Measurements from ENCODE around the gene SPRR5.

SPRR5 gene

DNA sequence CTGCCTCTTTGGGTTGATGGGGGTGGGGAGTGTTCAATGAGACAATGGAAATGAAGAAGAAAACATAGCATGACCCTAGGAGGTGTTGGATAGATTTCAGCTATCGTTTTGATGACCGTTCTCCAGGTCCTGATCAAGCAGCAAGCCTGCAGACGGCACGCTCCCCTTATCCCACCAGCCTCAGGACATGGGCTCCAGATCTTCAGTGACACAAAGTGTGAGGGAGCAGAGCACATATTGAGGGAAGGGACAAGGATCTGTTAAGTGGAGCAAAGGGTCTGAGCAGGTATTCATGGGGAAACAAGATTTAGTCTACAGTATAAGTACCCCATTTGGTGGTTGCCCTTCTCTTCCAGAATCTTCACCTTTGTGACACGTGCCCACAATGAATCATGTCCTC is 4.7 kb downstream of the SPRR5 start:
- DNase-seq: no peak

- DNase-seq: no peak
Measured at GRCh38 chr1:152953761-152954160, 6.8 kb downstream of the SPRR5 start.

DNA sequence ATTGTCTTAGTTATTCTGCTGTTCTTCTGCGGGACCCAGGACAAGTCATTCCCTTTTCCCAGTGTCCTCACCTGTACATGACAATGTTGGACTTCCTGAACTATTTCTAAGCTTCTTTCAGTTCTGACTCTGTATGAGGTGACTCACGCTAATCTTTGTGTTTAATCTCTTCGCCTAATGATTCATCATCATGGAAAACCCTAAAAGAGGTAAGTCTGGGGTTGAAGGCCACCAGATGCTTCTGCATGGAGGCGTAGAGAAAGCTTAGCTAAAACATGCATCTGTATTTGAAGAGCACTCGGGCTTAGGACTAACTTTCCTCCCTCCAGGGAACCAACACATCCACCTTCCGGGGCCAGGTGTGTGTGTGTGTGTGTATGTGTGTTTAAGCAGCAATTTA is 7.4 kb downstream of the SPRR5 start:
- no peak for DNase-seq

DNA sequence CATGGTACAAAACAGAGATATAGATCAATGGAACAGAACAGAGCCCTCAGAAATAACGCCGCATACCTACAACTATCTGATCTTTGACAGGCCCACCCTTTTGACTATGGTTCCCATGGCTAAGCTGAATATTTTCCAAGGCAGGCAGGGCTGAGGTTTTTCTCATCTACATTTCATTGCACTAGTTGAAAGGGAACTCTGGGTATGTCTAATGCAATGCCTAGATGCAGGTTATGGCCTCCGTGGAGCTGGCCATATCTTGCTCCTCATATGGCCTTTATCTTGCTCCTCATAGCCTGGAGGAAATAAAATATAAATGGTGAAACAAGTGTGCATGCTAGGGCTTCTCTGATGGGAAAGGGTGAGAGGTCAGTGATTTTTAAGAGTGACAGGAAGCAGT is 10.6 kb downstream of the SPRR5 start:
- no peak for DNase-seq

- no peak for DNase-seq
Measured at GRCh38 chr1:152959273-152959672, 12.3 kb downstream of the SPRR5 start.

GRCh38 chr1:152959801-152960451 is 12.9 kb downstream of the SPRR5 start:
- no peak for DNase-seq

DNA sequence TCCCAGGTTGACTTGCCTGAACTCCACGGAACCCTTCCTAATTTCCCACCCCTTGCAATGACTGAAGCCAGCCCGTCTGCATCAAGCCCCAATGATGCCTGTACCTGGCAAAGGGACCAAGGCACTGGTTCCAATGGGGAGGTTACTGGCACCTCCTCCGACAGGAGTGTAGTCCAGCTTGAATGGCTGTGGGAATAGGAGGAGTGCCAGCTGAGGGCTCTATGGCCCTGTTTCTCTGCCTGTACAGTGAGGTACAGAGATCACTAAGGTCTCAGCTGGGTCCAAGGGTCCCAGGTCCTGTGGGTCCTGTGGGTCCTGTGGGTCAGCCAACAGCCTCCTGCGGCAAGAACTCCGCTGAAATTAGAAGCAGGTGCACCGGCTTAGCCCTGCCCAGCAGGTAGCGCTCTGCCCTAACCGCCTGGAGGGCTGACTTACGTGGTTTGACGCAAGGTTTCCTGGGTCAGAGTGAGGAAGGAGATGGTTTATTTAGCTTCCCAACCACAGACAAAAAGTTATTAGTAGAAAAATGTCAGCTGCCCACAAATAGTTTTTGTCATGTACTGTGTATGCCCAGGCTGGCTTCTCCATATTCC is 13.5 kb downstream of the SPRR5 start:
- DNase-seq: no peak

GRCh38 chr1:152961226-152961891 is 14.4 kb downstream of the SPRR5 start:
- DNase-seq: no peak

GRCh38 chr1:152962876-152963415 is 15.9 kb downstream of the SPRR5 start:
- no peak for DNase-seq

DNA sequence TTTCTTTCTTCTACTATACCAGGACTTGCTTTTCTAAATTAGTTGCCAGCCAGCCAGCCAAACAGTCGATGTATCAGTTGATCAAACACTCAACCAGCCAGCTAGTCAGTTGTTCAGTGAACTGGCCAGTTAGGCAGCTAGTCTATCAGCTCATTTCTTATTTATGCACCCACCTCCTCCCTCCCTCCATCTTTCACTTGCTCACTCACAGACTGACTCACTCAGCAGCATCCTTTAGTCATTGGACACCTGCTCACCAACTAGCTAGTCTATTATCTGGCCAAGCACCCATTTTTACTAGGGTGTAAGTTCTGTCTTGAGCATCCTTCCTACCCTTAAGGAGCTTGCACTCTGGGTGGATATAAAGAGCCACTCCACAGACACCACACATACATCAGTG is 17.5 kb downstream of the SPRR5 start:
- no peak for DNase-seq

GRCh38 chr1:152965853-152966252 is 18.8 kb downstream of the SPRR5 start:
- DNase-seq: no peak

DNA sequence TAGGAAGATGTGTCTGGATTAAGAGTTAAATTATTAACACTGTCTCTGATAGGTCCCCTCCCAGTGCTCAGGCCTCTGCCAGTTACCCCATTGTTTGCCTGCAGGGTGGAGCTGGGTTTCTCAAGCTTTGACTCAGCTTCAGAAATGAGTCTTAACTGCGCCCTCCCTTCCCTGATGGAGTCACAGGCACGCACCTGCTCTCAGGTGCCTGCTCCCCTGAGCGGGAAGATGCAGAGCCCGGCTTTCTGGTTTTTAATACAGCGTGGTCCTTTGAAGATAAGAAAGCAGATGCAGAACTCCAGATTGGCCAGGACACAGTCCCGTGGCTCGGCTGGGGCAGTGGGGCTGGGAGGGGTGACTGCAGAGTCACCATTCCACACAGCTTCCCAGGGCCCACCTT is 20.2 kb downstream of the SPRR5 start:
- no peak for DNase-seq

DNA sequence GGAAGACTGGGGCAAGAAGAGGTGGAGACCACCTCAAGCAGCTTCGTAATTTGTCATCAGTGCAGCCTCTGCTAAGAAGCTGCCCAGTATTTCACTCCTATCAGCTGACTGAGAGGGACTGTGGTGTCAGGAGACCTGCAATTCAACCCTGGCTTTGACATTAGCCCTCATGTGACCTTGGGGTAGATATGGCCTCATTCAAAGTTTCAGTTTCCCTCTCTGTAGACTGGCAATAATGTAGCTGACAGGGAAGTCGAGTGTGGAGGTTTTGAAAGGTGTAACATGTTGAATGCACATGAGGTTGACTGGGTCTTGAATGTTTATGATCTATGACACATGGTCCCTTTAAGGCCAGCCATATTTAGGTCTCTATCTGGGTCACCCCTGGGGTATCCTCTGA is 21.2 kb downstream of the SPRR5 start:
- DNase-seq: no peak

DNA sequence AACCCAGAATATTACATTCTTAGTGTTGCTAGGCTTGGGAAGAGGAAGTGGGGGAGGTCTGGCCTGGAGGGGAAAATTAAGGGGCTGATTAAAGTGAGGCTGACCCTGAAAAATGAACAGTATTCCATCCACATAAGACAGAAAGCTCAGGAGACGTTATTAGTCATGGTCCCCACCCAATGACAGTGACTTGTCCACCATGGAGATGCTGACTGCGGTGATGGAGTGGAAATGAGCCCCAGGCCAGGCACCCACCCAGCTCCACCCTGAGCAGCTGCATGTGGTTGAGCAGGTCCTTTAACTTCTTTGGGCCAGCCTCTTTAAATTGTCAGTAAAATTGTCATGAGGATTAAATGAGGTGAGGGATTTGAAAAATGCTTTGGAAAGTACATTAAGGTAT is 22.0 kb downstream of the SPRR5 start:
- DNase-seq: no peak

DNA sequence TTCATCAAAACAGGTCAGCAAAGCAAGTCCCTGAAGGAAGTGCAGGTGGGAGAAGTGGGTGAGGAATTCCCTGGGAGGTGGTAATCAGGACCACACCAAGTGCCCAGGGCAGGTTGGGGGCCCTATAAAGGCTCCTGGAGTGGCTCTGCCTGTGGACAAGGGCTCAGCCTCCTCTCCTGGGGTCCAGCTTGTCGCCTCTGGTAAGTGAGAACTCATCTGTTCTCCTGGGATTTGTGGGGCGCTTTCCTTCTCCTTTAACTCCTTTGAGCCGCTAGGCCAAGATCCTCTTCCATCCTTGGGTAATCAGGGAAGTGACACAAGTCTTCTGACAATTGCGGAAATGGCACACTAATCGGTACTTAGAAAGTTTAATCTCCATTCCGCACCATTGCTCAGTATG is 23.5 kb downstream of the SPRR5 start, which contains the start of gene SPRR4:
Gene SPRR4, plus strand, starts transcription at position 154 of the 400 bp plus-strand sequence. CDS start 1,243 bp downstream, outside the sequence.
- DNase-seq: no peak

DNA sequence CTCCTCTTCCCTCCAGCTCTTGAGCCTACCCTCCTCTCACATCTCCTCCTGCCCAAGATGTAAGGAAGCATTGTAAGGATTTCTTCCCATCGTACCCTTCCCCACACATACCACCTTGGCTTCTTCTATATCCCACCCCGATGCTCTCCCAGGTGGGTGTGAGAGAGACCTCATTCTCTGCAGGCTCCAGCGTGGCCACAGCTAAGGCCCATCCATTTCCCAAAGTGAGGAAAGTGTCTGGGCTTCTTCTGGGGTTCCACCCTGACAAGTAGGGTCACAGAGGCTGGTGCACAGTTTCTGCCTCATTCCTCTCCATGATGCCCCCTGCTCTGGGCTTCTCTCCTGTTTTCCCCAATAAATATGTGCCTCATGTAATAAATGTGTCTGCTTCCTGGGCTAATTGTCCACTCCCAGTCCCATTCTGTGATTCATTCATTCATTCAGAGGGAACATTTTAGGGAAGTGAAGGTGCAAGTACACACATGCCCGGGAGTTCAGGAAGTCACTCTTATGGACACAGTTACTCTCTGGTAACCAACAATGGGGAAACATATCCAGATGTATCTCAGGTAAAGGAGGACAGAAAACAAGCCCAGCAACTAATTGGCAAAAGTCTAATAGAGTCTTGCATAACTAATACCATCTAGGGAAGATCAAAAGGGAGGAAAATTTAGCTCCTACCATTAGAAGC is 25.3 kb downstream of the SPRR5 start:
- DNase-seq: no peak

DNA sequence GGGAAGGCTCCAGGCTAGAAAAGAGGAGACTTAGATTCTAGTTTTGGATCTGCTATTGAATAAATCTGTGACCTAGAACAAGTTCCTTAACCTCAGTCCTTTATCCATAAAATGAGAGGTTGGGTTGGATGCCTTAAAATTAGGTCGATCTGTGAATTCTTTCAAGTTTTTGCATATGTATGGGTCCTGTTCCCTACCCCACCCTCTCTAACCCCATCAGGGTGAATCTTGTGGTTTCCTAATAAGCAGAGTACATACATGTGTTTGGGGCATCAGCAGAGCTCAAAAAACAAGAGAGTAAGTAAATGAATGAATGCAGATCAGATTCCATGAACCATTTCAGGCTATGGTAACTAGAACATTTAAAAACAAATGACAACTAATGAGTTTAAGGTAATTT is 29.7 kb downstream of the SPRR5 start:
- no peak for DNase-seq

GRCh38 chr1:152977614-152978013 is 30.6 kb downstream of the SPRR5 start:
- DNase-seq: no peak

DNA sequence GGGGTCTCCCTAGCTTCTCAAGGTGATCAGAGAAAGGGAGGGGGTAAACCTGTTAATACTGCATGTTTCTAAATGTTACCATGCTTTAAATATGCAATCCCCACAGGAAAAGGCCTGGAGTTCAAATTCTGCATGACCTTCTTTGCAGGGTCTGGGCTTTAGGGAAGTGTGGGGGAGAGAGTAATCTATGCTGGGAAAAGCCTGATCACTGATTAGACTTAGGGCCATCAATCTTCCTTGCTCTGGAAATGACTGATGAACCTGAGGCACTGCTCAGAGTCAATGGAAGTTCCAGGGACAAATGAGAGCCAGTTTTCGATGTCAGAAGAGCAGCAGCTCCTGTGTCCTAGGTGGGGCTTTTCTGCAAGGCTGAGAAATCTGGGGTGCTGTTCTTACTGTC is 33.7 kb downstream of the SPRR5 start:
- no peak for DNase-seq

- no peak for DNase-seq
Measured at GRCh38 chr1:152981146-152981871, 34.3 kb downstream of the SPRR5 start.

DNA sequence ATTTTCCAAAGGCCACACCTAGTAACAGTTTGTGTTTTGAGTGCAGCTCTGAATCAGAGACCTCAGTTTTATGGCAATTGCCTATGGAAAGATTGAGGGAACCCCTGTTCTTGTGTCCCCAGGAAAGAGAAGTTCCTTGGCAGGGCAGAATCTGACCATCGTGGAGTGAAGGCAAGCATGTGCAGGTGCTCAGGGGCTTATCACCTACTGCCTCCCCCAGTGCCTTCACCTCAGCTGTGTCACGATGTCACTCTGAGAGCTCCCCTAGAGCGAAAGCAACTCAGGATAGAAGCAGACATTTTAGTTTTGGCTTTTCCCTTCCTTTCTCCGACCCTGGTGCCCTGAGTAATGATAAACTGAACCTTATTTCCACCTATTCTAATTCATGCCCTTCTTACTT is 35.1 kb downstream of the SPRR5 start:
- no peak for DNase-seq

DNA sequence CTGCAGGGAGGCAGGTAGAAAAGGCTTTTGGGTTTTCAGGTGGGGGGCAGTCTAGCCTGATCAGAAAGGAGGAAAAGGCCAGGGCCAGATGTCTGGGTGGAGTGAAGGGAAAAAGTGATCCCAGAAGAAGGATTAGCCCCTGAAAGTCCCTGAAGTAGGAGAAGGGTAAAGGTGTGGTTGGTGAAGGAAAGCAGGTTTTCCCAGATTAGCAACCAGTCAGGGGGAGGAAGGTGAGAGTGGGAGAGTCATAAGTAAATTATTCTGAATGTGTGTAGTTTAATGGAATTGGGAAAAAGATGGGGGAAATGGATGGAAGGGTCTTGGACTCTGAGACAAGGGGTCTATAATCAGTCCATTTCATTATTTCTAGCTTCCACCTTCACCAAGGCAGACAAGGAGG is 36.2 kb downstream of the SPRR5 start:
- DNase-seq: no peak

GRCh38 chr1:152983743-152984142 is 36.7 kb downstream of the SPRR5 start, which contains the start of gene SPRR1A:
TSS of gene SPRR1A (plus strand) at chr1:152984081. CDS start at chr1:152985231, 1,150 bp downstream.
- no peak for DNase-seq

All from NCI-H524 treated with DMSO at 0.1 percent for 48 hours (cell line).